ENCODE measurements around the gene ANKRD16. TPM values are rescaled to one million over a fixed set of nuclear protein-coding genes. Genes with fewer than 3 reads are reported as not detected.

The ANKRD16 gene
- total and polyA plus RNA-seq, 2 experiments from 2014 or later = 6.4 to 16.1 TPM

GRCh38 chr10:5924889-5925288 is 35.2 kb upstream of the ANKRD16 start:
- Mint-ChIP-seq H3K4me3 (no peak overlapping the region), H3K27me3 (ENCODE audit: insufficient read depth, low read depth, poor library complexity) (no peaks in the 10 kb centered on the region), H3K36me3 (ENCODE audit: low read depth) (peaks cover 89% of the 10 kb centered on the region), H3K4me1 (no peaks in the 10 kb centered on the region), H3K27ac (no peak overlapping the region), H3K9me3 (no peaks in the 10 kb centered on the region)
- no peaks in the 10 kb centered on the region for H3K9me2 ChIP-seq (ENCODE audit: insufficient read depth)
- no peaks in the 10 kb centered on the region for H3K79me2 ChIP-seq (replicated peaks; ENCODE audit: insufficient read depth)
- DNase-seq (ENCODE audit: low spot score) (no peak), ATAC-seq (no peak)
- H3K27me3 ChIP-seq (ENCODE audit: insufficient read depth) = no peaks in the 10 kb centered on the region
- peaks cover 62% of the 10 kb centered on the region for H3K36me3 ChIP-seq (ENCODE audit: insufficient read depth)
- no peak overlapping the region for H3K4me3 ChIP-seq
- no peak overlapping the region for H3K27ac ChIP-seq (ENCODE audit: low read depth)
- H3K4me1 ChIP-seq (ENCODE audit: insufficient read depth) = no peaks in the 10 kb centered on the region
- H3F3A ChIP-seq (replicated peaks; ENCODE audit: low read depth) = no peaks in the 10 kb centered on the region
- H3K4me2 ChIP-seq = no peak overlapping the region
- H4K20me1 ChIP-seq (replicated peaks; ENCODE audit: insufficient read depth) = no peaks in the 10 kb centered on the region
- TF ChIP-seq ETS1 (IDR thresholded peaks at IDR 0.05) (no peak), POLR2AphosphoS5 (IDR thresholded peaks at IDR 0.05; ENCODE audit: low read depth) (no peak), CREB1 (CRISPR knock-in tag; IDR thresholded peaks at IDR 0.05; ENCODE audit: low read depth) (no peak), NANOG (IDR thresholded peaks at IDR 0.05; ENCODE audit: borderline replicate concordance) (no peak), ZNF114 (CRISPR knock-in tag; IDR thresholded peaks at IDR 0.05) (no peak), STAT1 (IDR thresholded peaks at IDR 0.05; ENCODE audit: unreplicated experiment) (no peak), CTCF (conservative IDR thresholded peaks at IDR 0.05; ENCODE audit: low read depth in 2 of 2) (no peak), EZH2phosphoT487 (IDR thresholded peaks at IDR 0.05; ENCODE audit: unreplicated experiment) (no peak), JUNB (IDR thresholded peaks at IDR 0.05; ENCODE audit: unreplicated experiment) (no peak), ZNF331 (CRISPR knock-in tag; IDR thresholded peaks at IDR 0.05; ENCODE audit: low read depth) (no peak)
- no peak overlapping the region for H2AFZ ChIP-seq

- Mint-ChIP-seq H3K9me3 (no peaks in the 10 kb centered on the region), H3K27me3 (ENCODE audit: insufficient read depth, low read depth, poor library complexity) (no peaks in the 10 kb centered on the region), H3K36me3 (ENCODE audit: low read depth) (peaks cover 86% of the 10 kb centered on the region)
- TF ChIP-seq CTCF (conservative IDR thresholded peaks at IDR 0.05; ENCODE audit: low read depth in 2 of 2) (no peak), STAT1 (IDR thresholded peaks at IDR 0.05; ENCODE audit: unreplicated experiment) (no peak), CREB1 (CRISPR knock-in tag; IDR thresholded peaks at IDR 0.05; ENCODE audit: low read depth) (no peak), ZNF462 (CRISPR knock-in tag; IDR thresholded peaks at IDR 0.05) (no peak)
These were observed 32.1 kb upstream of the ANKRD16 start for GRCh38 chr10:5921746-5922145.

More at GRCh38 chr10:5921746-5922145, 32.1 kb upstream of the ANKRD16 start:
- no peak overlapping the region for H3K4me3 Mint-ChIP-seq
- no peaks in the 10 kb centered on the region for H3F3A ChIP-seq (replicated peaks; ENCODE audit: low read depth)
- H3K4me3 ChIP-seq = no peak overlapping the region
- H4K20me1 ChIP-seq (replicated peaks; ENCODE audit: insufficient read depth) = peaks cover 5% of the 10 kb centered on the region; the same call in 1 of the 2 replicates
- no peaks in the 10 kb centered on the region for H3K4me1 Mint-ChIP-seq
- no peaks in the 10 kb centered on the region for H3K9me2 ChIP-seq (ENCODE audit: insufficient read depth)
- H3K4me2 ChIP-seq = no peak overlapping the region
- peaks cover 62% of the 10 kb centered on the region for H3K36me3 ChIP-seq (ENCODE audit: insufficient read depth)
- H3K4me1 ChIP-seq (ENCODE audit: insufficient read depth) = no peaks in the 10 kb centered on the region
- ATAC-seq (no peak), DNase-seq (ENCODE audit: low spot score) (no peak)
- H3K27ac ChIP-seq (ENCODE audit: low read depth) = no peak overlapping the region
- no peaks in the 10 kb centered on the region for H3K79me2 ChIP-seq (replicated peaks; ENCODE audit: insufficient read depth)
- H3K27ac Mint-ChIP-seq = no peak overlapping the region
- H2AFZ ChIP-seq = no peak overlapping the region
- no peaks in the 10 kb centered on the region for H3K27me3 ChIP-seq (ENCODE audit: insufficient read depth)

Measured in GM23338 (cell line).